Endometrial microvascular endothelial cells (primary cell): ENCODE results near the gene NDFIP2. TPM values are rescaled to one million over a fixed set of nuclear protein-coding genes. Genes with fewer than 3 reads are reported as not detected.

Experiments
- in situ Hi-C: cut with HindIII; loops from 2 replicates; pipeline ENCODE4 v1.10.0; 2017; ENCODE audit warnings: low sequenced_read_pairs, low pct_unique_long_range_greater_than_20kb; ENCODE audit errors: inconsistent ontology term
- total RNA-seq: library from RNA; depleted of rRNA; stranded (reverse); fragments of >200 nt; gene quantifications from one replicate; pipeline ENCODE4 v1.2.3, GENCODE V29; 2015; ENCODE audit errors: inconsistent ontology term

NDFIP2 gene
- total RNA-seq, 1 donor from 2014 or later: 13.6 TPM

- in situ Hi-C loops: no loop called here
Measured at GRCh38 chr13:79490824-79491223, 9.9 kb downstream of the NDFIP2 start.

DNA sequence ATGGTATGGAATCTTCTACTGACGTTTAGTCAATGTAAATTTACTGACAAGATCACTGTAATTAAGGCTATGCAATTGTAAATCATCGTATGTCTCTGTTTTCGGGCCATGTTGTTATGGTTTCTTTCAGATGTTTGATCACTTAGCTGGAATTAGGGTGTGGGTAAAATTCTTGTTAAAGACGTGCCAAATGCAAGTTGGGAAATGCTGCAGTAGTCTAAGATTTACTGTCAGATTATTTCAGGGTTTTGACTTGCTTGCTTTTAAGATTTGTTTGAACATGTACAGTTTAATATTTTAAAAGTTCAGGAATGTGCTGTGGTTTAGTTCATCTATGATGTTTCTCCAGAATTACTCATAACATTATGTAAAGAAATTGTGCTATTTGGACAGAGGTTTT lies 10.8 kb downstream of the NDFIP2 start:
- in situ Hi-C loops: no loop called here

DNA sequence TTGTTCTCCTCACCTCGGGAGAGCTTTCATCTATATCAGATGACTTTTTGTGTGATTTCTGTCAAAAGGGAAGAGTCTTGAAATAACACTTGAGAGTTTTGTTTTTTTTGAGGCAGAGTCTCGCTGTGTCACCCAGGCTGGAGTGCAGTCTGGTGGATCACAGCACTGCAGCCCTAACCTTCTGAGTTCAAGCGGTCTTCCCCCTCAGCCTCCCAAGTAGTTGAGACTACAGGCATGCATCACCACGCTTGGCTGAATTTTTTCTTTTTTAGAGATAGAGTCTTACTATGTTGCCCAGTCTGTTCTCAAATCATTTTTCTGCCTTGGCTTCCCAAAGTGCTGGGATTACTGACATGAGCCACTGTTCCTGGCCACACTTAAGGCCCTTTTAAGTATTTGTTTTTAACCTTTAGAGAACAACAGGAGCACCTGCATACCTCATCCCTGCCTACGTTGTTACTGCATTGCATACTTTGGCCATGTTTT lies 11.4 kb downstream of the NDFIP2 start:
- in situ Hi-C loops: no loop called here

- in situ Hi-C loops: no loop called here
Measured at GRCh38 chr13:79492918-79493594, 12.1 kb downstream of the NDFIP2 start.

DNA sequence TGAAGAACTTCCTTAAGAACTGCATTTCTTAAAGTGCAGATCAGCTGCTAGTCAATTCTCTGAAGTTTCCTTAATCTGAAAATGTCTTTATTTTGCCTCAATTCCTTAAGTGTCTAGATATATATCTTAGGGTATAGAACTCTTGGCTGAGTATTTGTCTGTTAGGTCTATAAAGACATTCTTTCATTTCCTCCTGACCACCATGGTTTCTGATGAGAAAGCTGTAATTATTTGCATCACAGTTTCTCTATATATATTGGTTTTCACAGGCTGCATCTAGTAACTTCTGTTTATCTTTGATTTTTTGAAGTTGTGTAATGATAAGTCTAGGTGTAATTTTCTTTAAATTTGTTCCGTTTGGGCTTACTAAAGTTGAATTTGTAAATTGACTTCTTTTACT lies 15.2 kb downstream of the NDFIP2 start:
- in situ Hi-C loops: no loop called here

GRCh38 chr13:79497064-79497463 lies 16.1 kb downstream of the NDFIP2 start:
- in situ Hi-C loops: no loop called here

GRCh38 chr13:79497852-79498251 lies 16.9 kb downstream of the NDFIP2 start:
- in situ Hi-C loops: no loop called here

DNA sequence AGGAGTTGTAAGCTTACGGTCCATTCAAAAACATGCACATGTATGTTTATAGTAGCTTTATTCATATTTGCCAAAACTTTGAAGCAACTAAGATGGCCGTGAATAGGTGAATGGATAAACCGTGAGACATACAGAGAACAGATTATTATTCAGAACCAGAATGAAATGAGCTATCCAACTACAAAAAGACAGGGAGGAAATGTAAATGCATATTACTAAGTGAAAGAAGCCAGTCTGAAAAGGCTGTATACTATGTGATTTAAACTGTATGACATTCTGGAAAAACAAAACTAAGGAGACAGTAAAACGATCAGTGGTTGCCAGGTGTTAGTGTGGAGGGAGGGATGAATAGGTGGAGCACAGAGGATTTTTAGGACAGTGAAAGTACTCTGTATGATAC lies 19.9 kb downstream of the NDFIP2 start:
- in situ Hi-C loops: no loop called here

DNA sequence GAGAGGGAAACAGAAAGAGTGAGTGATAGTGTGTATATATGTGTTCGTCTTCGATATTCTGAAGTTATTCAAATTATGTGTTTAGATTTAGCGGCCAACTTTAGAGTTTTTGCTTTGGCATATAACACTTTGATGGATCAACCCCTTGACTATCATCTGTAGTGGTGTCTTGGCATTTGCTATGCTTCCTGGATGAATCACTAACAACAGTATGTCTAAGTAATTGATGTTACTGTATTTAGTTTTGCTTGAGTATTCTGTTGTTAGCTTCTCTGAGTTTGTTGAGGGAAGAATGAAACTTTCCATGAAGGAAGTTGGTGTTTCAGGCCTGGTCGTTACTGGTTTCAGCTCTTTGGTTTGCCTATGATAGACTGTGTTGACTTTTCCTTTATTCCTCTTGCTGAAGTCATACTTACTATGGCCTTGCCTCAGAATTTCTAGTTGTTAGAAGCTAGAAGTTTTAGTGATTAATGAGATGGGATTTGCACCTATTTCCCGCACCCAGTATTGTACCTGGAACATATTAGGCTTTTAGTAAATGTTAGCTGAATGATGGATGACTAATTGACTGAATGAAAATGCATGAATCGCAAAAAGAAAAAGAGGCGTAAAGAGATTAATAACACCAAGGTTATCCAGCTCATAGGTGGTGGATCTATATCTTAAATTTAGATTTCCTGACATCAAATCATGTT lies 20.7 kb downstream of the NDFIP2 start:
- in situ Hi-C loops: no loop called here

- in situ Hi-C loops: no loop called here
Measured at GRCh38 chr13:79502859-79503468, 22.0 kb downstream of the NDFIP2 start.

GRCh38 chr13:79503473-79504017 lies 22.6 kb downstream of the NDFIP2 start:
- in situ Hi-C loops: no loop called here

DNA sequence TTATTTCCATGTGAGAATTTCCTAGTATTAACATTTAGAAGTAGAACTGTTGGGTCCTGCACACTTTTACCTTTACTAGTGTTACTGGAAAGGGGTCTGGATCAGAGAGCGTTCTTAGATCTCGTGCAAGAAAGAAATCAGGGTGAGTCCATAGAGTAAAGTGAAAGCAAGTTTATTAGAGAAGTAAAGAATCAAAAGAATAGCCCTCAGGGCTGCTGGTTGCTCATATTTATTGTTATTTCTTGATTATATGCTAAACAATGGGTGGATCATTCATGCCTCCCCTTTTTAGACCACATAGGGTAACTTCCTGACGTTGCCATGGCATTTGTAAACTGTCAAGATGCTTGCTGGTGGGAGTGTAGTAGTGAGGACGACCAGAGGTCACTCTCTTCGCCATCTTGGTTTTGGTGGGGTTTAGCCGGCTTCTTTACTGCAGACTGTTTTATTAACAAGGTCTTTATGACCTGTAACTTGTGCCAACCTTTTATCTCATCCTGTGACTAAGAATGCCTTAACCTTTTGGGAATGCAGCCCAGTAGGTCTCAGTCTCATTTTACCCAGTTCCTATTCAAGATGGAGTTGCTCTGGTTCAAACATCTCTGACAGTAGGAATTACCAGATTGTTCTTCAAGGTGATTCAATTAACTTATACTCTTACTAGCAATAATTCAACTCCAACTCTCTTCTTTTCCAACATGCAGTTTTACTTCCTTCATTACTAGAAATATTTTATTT lies 27.4 kb downstream of the NDFIP2 start:
- in situ Hi-C loops: no loop called here

- in situ Hi-C loops: no loop called here
Measured at GRCh38 chr13:79511611-79512010, 30.7 kb downstream of the NDFIP2 start.

DNA sequence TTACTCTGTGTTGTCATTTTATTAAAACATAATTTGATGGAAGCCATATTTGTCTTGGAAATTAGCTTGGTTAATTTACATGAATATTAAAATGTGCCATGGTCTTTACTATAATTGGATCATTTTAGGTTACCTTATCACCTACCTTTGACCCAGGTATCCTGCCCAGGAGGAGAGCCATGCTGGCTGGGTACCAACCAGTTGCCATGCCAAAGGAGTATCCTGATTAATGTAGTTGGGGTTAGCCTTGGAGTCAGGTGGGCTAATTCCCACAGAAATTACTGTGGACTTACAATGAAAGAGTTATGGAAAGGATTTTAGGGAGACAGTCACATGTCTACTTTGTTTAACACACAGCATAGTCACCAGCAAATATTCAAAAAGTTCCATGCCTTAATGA lies 32.0 kb downstream of the NDFIP2 start:
- in situ Hi-C loops: no loop called here

DNA sequence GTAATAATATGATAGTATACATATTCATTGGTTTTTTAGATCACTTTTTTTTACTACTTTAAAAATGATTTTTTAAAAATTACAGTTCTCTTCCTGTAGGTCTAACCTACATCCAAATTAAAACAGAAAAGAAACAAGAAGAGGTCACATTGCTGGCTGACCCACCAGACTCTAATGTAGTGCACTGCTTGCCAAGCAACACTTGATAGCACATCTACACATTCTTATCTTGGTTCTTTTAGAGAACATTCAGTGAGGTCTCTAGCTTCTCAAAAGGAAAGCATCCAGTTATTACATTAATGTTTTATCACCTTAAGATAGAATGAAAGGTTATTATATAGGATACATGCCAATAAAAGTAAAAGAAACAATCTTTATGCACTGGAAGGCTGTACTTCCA lies 35.6 kb downstream of the NDFIP2 start:
- in situ Hi-C loops: no loop called here

GRCh38 chr13:79519255-79519654 lies 38.3 kb downstream of the NDFIP2 start:
- in situ Hi-C loops: no loop called here

DNA sequence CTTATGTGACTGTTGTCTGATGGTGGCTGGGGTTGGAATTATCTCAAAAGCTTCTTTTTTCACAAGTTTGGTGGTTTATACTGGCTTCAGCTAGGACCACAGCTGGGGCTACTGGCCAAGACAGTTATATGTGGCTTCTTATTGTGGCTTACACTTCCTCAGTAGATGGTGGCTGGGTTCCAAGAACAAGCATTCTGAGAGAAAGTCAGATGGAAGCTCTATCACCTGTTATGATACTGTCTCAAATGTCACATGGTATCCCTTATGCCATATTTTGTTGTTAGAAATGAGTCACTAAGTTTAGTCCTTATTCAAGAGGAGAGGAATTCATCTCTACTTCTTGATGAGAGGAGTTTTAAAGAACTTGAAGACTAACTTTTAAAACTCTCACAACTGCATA lies 41.6 kb downstream of the NDFIP2 start:
- in situ Hi-C loops: no loop called here

GRCh38 chr13:79525064-79525857 lies 44.3 kb downstream of the NDFIP2 start:
- in situ Hi-C loops: no loop called here
